Measurements from ENCODE around the gene MANSC4. TPM values are rescaled to one million over a fixed set of nuclear protein-coding genes. Genes with fewer than 3 reads are reported as not detected.

The MANSC4 gene
- total and polyA plus RNA-seq, 2 experiments from 2014 or later = not detected

- DNase-seq (ENCODE audit: low spot score) = peak; percentile 60
Observed at GRCh38 chr12:27780612-27781408, 774 bp upstream of the MANSC4 start.

DNA sequence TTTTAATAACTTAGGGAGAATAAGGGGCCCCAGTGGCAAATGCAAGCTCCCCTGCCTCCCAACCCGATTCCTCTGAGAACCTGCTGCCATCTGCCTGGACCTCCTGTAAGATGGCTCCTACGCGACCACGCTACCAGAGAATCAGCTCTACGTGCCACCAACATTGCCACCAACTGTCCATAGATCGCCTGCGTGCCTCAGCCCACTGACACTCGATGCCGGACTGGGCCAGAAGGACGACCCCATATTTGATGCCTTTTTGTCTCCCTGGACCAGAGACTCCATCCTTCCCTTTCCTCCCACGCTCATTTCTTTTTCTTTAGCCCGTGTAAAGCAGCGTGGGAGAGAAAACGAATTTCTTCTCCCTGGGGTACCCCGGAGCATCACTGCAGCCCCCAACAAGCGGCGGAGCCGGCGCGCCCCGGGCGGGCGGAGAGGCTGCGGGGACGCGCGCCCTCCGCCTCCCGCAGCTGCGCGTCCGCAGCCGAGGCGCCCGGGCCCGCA lies 568 bp downstream of the MANSC4 start:
- peaks cover 20% of the 10 kb centered on the region for H3K36me3 Mint-ChIP-seq (ENCODE audit: low read depth)
- H3K9me2 ChIP-seq (ENCODE audit: insufficient read depth) = no peaks in the 10 kb centered on the region
- H3K27ac ChIP-seq (ENCODE audit: low read depth) = peak overlapping the region; percentile 92
- peak overlapping the region; percentile 97 for H3K4me2 ChIP-seq
- H3K4me3 Mint-ChIP-seq = peak overlapping the region; percentile 79
- ATAC-seq (no peak), DNase-seq (ENCODE audit: low spot score) (peak; percentile 41)
- no peaks in the 10 kb centered on the region for H3K9me3 Mint-ChIP-seq
- H3K27ac Mint-ChIP-seq = peak overlapping the region; percentile 85
- peak overlapping the region; percentile 96; the same call in 1 of the 2 replicates for H2AFZ ChIP-seq
- no peaks in the 10 kb centered on the region for H3K27me3 ChIP-seq (ENCODE audit: insufficient read depth)
- H3K4me3 ChIP-seq = peak overlapping the region; percentile 80
- peaks cover 13% of the 10 kb centered on the region for H3K27me3 Mint-ChIP-seq (ENCODE audit: insufficient read depth, low read depth, poor library complexity)
- H3K4me1 Mint-ChIP-seq = peaks cover 33% of the 10 kb centered on the region
- no peaks in the 10 kb centered on the region for H4K20me1 ChIP-seq (replicated peaks; ENCODE audit: insufficient read depth)
- no peaks in the 10 kb centered on the region for H3F3A ChIP-seq (replicated peaks; ENCODE audit: low read depth)
- H3K36me3 ChIP-seq (ENCODE audit: insufficient read depth) = no peaks in the 10 kb centered on the region
- H3K4me1 ChIP-seq (ENCODE audit: insufficient read depth) = peaks cover 27% of the 10 kb centered on the region
- H3K79me2 ChIP-seq (replicated peaks; ENCODE audit: insufficient read depth) = peaks cover 38% of the 10 kb centered on the region
- TF ChIP-seq REST (IDR thresholded peaks at IDR 0.05; ENCODE audit: unreplicated experiment) (no peak), EZH2phosphoT487 (IDR thresholded peaks at IDR 0.05; ENCODE audit: unreplicated experiment) (no peak), ZNF114 (CRISPR knock-in tag; IDR thresholded peaks at IDR 0.05) (no peak), NANOG (IDR thresholded peaks at IDR 0.05; ENCODE audit: borderline replicate concordance) (no peak), JUNB (IDR thresholded peaks at IDR 0.05; ENCODE audit: unreplicated experiment) (no peak)

More at GRCh38 chr12:27780612-27781408, 774 bp upstream of the MANSC4 start:
- H3K36me3 ChIP-seq (ENCODE audit: insufficient read depth) = no peaks in the 10 kb centered on the region
- H3K79me2 ChIP-seq (replicated peaks; ENCODE audit: insufficient read depth) = peaks cover 51% of the 10 kb centered on the region
- H4K20me1 ChIP-seq (replicated peaks; ENCODE audit: insufficient read depth) = no peaks in the 10 kb centered on the region
- Mint-ChIP-seq H3K27ac (peak overlapping the region; percentile 48; the same call in 1 of the 2 replicates), H3K4me3 (peak overlapping the region; percentile 79), H3K36me3 (ENCODE audit: low read depth) (peaks cover 25% of the 10 kb centered on the region), H3K9me3 (no peaks in the 10 kb centered on the region), H3K27me3 (ENCODE audit: insufficient read depth, low read depth, poor library complexity) (peaks cover 11% of the 10 kb centered on the region), H3K4me1 (peaks cover 41% of the 10 kb centered on the region)
- H3K27me3 ChIP-seq (ENCODE audit: insufficient read depth) = no peaks in the 10 kb centered on the region
- peak overlapping the region; percentile 80 for H3K4me3 ChIP-seq
- ATAC-seq = peak; percentile 56
- H2AFZ ChIP-seq = peak overlapping the region; percentile 57; the same call in 1 of the 2 replicates
- TF ChIP-seq CTCF (conservative IDR thresholded peaks at IDR 0.05; ENCODE audit: low read depth in 2 of 2) (no peak), ZNF114 (CRISPR knock-in tag; IDR thresholded peaks at IDR 0.05) (no peak), CREB1 (CRISPR knock-in tag; IDR thresholded peaks at IDR 0.05; ENCODE audit: low read depth) (no peak), JUNB (IDR thresholded peaks at IDR 0.05; ENCODE audit: unreplicated experiment) (no peak), EZH2phosphoT487 (IDR thresholded peaks at IDR 0.05; ENCODE audit: unreplicated experiment) (no peak)
- peaks cover 34% of the 10 kb centered on the region for H3K4me1 ChIP-seq (ENCODE audit: insufficient read depth)
- no peaks in the 10 kb centered on the region for H3K9me2 ChIP-seq (ENCODE audit: insufficient read depth)
- H3K27ac ChIP-seq (ENCODE audit: low read depth) = peak overlapping the region; percentile 80; the same call in 1 of the 2 replicates
- peak overlapping the region; percentile 97 for H3K4me2 ChIP-seq
- H3F3A ChIP-seq (replicated peaks; ENCODE audit: low read depth) = no peaks in the 10 kb centered on the region
